ENCODE data around the gene OR13J1.

OR13J1 gene

DNA sequence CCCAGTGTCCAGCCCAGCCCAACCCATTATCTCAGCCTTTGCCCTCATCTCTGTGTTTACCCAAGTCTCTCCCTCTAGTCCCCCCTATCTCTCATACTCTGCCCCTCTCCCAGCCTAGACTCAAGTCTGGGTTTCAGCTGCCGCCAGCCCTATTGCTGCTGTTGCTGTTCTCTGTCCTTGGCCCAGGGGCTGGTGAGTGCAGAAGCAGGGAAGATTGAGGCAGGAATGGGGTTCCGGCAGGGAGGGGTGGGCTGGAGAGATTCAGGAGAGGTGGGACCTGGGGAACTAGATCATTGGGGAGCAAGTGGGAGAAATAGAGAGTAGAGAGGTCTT, 40.5 kb downstream of the OR13J1 start:
- no peak for DNase-seq

DNA sequence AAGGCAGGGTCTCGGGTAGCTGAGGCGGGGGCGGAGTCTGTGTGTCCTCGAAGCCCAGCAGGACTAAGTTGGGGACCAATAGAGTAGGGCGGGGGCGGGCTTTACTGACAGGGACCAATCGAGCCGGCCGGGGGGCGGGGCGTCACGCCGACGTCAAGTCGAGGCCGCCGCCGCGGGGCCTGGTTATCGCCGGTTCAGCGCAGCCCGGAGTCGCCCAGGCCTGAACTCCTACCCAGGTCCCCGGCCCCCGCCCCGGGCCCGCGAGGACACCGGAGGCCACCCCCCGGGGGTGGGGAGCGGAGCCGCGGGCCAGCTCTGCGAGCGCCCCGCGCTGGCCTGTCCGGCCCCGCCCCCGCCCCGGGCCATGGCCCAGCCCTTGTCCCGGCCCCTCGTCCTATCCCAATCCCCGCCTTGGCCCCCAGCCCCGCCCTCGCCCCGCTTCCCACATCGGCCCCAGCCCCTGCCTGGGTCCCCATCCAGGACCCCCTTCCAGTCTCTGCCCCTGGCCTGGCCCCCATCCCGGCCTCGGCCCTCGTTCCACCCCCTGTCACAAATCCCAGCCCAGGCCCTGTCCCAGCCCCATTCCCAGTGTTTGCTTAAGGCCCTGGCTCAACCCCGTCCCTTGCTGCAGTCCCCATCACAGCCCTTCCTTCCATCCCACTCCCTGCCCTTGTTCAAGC, 41.0 kb downstream of the OR13J1 start, which contains the start of gene TMEM8B:
TSS of gene TMEM8B (plus strand) at position 145 of the 680 bp plus-strand sequence. CDS start at position 365, 220 bp downstream.
- peak; percentile 82 for DNase-seq

DNA sequence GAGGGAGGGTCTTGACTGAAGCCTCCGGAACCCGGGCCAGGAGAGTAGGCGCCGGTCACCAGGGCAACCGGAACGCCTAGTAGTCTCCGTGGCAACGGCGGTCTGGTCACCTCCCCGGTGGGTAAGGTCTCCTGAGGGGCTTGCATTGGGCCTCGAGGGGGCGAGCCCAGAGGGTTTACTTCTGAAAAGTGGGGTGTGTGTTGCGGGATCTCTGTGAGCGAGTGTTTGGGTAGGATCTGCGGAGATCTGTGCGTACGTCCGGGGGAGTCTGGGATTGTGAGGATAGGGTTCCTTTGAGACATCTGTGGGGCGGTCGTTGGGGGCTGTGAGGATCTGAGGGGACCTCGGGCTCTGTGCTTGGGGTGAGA, 41.5 kb downstream of the OR13J1 start, which contains the start of gene FAM221B:
TSS of gene FAM221B (minus strand) at position 17 of the 368 bp plus-strand sequence. CDS start 2,571 bp downstream, outside the sequence.
- no peak for DNase-seq

DNA sequence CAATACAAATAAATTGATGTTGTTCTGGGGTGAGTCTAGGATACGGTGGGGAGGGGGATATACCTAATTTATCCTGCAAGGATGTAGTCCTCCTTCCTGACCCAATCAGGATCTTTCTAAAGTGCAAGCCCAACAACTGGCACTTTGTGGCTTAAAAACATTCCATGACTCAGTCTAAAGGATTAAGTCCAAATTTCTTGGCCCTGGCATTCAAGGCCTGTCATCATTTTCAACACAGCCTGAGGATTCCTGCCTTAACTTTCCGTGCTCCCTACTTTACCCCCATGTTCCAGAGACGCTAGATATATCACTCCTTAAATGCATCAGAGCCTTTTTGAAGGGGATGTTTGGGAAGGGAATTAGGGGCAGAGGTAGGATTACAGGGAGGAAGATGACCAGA, 42.7 kb downstream of the OR13J1 start:
- DNase-seq = no peak

DNA sequence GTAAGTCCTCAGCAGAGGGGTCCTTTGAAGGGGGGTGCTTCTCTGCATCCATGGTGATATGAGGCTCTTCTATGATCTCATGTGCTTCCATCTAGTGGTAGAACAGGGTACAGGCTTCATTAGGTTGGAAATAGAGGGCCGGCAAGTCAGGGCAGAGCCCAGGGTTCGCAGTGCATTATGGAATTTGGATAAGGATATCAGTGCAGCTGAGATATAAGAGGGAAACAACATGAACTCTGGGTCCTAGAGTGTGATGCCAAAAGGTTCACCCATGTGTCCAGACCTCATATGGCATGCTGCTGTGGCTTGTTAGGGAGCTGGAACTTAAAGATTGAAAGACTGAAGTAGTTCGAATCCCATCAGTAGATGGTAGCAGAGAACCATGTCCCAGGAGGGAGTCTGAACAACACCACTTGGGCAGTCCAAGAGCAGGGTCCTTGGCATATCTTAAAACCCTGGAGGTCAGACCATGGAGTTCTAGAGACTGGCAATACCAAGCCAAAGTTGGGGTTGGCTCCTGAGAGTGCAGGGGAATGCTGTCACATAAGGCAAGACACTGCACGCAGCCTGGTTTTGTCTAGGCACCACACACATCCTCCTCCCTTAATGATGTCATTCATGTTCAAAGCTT, 44.0 kb downstream of the OR13J1 start:
- peak; percentile 46 for DNase-seq

DNA sequence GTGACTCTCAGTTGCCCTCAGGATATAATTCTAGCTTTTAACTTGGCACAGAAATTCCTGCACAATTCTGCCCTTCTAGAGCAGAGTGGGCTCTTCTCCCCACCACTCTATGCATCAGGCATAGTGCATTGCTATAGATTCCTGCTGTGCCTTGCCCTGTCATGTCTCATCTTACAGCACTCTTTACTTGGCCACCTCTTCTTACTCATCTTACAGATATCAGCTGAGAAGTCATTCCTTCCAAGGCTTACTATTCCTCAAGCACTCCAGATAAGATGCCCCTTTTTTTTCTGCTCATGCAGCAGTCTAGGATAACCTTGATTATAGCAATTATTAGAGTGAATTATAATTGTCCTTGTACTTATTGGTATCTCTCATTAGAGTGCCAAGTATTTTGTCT, 47.3 kb downstream of the OR13J1 start:
- no peak for DNase-seq

DNA sequence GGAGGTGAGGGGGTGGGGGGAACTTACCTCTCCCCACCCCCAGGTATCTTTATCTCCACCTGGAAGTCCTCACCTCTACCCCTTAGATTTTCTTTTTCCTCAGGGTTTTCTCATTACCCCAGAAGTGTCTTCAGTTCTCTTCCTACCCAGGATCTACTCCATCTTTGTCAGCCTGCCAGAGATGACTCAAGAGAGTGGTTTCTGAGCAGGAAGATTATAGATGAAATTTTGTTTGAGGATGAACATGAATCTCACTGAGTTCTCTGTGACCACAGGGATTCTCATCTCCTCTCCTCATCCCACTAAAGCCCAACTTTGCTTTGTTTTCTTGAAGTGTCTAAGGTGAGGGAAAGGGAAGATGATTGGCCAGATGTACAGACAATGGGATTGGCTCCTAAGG, 50.1 kb downstream of the OR13J1 start:
- DNase-seq = no peak

All from DMS153 (cell line).